ENCODE results near the gene ZNF570. TPM values are rescaled to one million over a fixed set of nuclear protein-coding genes. Genes with fewer than 3 reads are reported as not detected.

ZNF570 gene
- total RNA-seq, 1 donor from 2014 or later: 5.6 TPM

Other genes with a start within 250 kb of the ZNF570 start
- 5.3 and 5.4 TPM in 2 replicates for gene ZNF527, start 98.3 kb upstream of the ZNF570 start, total RNA-seq
- 4.4 and 6.1 TPM in 2 replicates for gene ZNF569, start 1.9 kb upstream of the ZNF570 start, total RNA-seq
- gene ZNF793, start 37.6 kb downstream of the ZNF570 start, total RNA-seq: 0.88 and 1.4 TPM in 2 replicates
- 0.59 and 1.2 TPM in 2 replicates for gene ZNF571, start 125.4 kb downstream of the ZNF570 start, total RNA-seq
- 0.44 and 0.93 TPM in 2 replicates for gene ZNF540, start 125.5 kb downstream of the ZNF570 start, total RNA-seq
- gene ZFP30, start 186.1 kb downstream of the ZNF570 start, total RNA-seq: 9.6 and 11.6 TPM in 2 replicates